GM23338 (cell line): ENCODE measurements around the gene SLC12A3. TPM values are rescaled to one million over a fixed set of nuclear protein-coding genes. Genes with fewer than 3 reads are reported as not detected.

Source experiments
- ATAC-seq: fragments of 200-7000 bp; cut with Tn5 transposase; 3 replicates; pipeline ENCODE4 v1.9.1; 2020
- DNase-seq: peaks from one replicate; pipeline ENCODE4 v3.0.0-alpha.2; 2015; ENCODE audit warnings: low spot score
- H2AFZ ChIP-seq: fragments of 200-600 bp; sonication (generic); 2 replicates; pipeline ENCODE4 v1.8.0; 2016; ENCODE audit warnings: antibody characterized with exemption, mild to moderate bottlenecking, moderate library complexity
- H3F3A ChIP-seq: fragments of 200-600 bp; sonication (generic); replicated peaks from 2 replicates; pipeline ENCODE4 v1.8.0; 2017; ENCODE audit warnings: antibody characterized with exemption, mixed run types, low read depth
- H3K27ac ChIP-seq: fragments of 200-600 bp; sonication (generic); 2 replicates; pipeline ENCODE4 v1.6.1; 2016; ENCODE audit warnings: low read depth
- H3K27me3 ChIP-seq: fragments of 200-600 bp; sonication (generic); 2 replicates; pipeline ENCODE4 v1.8.0; 2016; ENCODE audit warnings: mild to moderate bottlenecking, mixed run types, moderate library complexity; ENCODE audit not compliant: insufficient read depth
- H3K36me3 ChIP-seq: fragments of 200-600 bp; sonication (generic); 2 replicates; pipeline ENCODE4 v1.8.0; 2016; ENCODE audit warnings: mild to moderate bottlenecking; ENCODE audit not compliant: insufficient read depth
- H3K4me1 ChIP-seq: fragments of 200-600 bp; sonication (generic); 2 replicates; pipeline ENCODE4 v1.8.0; 2016; ENCODE audit warnings: mild to moderate bottlenecking, moderate library complexity; ENCODE audit not compliant: insufficient read depth
- H3K4me2 ChIP-seq: fragments of 200-600 bp; sonication (generic); 2 replicates; pipeline ENCODE4 v1.7.1; 2017; ENCODE audit warnings: mixed run types
- H3K4me3 ChIP-seq: fragments of 200-600 bp; sonication (generic); 2 replicates; pipeline ENCODE4 v1.6.1; 2016; ENCODE audit warnings: mixed run types
- H3K79me2 ChIP-seq: fragments of 200-600 bp; sonication (generic); replicated peaks from 2 replicates; pipeline ENCODE4 v1.8.0; 2017; ENCODE audit warnings: mild to moderate bottlenecking; ENCODE audit not compliant: insufficient read depth
- H3K9me2 ChIP-seq: fragments of 200-600 bp; sonication (generic); 2 replicates; pipeline ENCODE4 v1.8.0; 2017; ENCODE audit not compliant: insufficient read depth
- H4K20me1 ChIP-seq: fragments of 200-600 bp; sonication (generic); replicated peaks from 2 replicates; pipeline ENCODE4 v1.8.0; 2017; ENCODE audit warnings: mild to moderate bottlenecking; ENCODE audit not compliant: insufficient read depth
- H3K27ac Mint-ChIP-seq: 2 replicates; pipeline ENCODE4 v1.8.0; 2020; ENCODE audit warnings: inconsistent platforms, mild to moderate bottlenecking, moderate library complexity, mixed read lengths
- H3K27me3 Mint-ChIP-seq: 3 replicates; pipeline ENCODE4 v1.8.0; 2022; ENCODE audit warnings: low read depth, mild to moderate bottlenecking, moderate library complexity, mixed read lengths, inconsistent platforms; ENCODE audit not compliant: insufficient read depth, poor library complexity
- H3K36me3 Mint-ChIP-seq: 3 replicates; pipeline ENCODE4 v1.8.0; 2021; ENCODE audit warnings: low read depth, mild to moderate bottlenecking, inconsistent platforms, moderate library complexity, mixed read lengths
- H3K4me1 Mint-ChIP-seq: 3 replicates; pipeline ENCODE4 v1.8.0; 2020; ENCODE audit warnings: mild to moderate bottlenecking, inconsistent platforms, mixed read lengths
- H3K4me3 Mint-ChIP-seq: 3 replicates; pipeline ENCODE4 v1.8.0; 2021; ENCODE audit warnings: moderate library complexity, mild to moderate bottlenecking, inconsistent platforms, mixed read lengths
- H3K9me3 Mint-ChIP-seq: 3 replicates; pipeline ENCODE4 v1.8.0; 2020; ENCODE audit warnings: moderate library complexity, mild to moderate bottlenecking, inconsistent platforms, mixed read lengths
- CREB1 ChIP-seq: fragments of 250-450 bp; sonication (Bioruptor Pico); IDR thresholded peaks from 2 replicates; pipeline ENCODE4 v1.5.0; 2020; ENCODE audit warnings: low read depth, mild to moderate bottlenecking, moderate library complexity
- EZH2 ChIP-seq: fragments of 200-600 bp; sonication (generic); IDR thresholded peaks from one replicate; pipeline ENCODE4 v1.8.0; 2017; ENCODE audit warnings: antibody characterized with exemption, mild to moderate bottlenecking, low read depth; ENCODE audit not compliant: unreplicated experiment
- EZH2phosphoT487 ChIP-seq: fragments of 200-600 bp; sonication (generic); IDR thresholded peaks from one replicate; pipeline ENCODE4 v1.8.1; 2018; ENCODE audit warnings: antibody characterized with exemption; ENCODE audit not compliant: unreplicated experiment
- JUNB ChIP-seq: IDR thresholded peaks from one replicate; pipeline ENCODE4 v1.6.1; 2016; ENCODE audit warnings: antibody characterized with exemption; ENCODE audit not compliant: unreplicated experiment
- NANOG ChIP-seq: IDR thresholded peaks from 2 replicates; pipeline ENCODE4 v1.6.1; 2016; ENCODE audit warnings: antibody characterized with exemption, borderline replicate concordance
- POLR2AphosphoS5 ChIP-seq: IDR thresholded peaks from 2 replicates; pipeline ENCODE4 v1.6.1; 2016; ENCODE audit warnings: antibody characterized with exemption, low read depth
- STAT1 ChIP-seq: IDR thresholded peaks from one replicate; pipeline ENCODE4 v1.6.1; 2016; ENCODE audit warnings: antibody characterized with exemption; ENCODE audit not compliant: unreplicated experiment
- ZNF114 ChIP-seq: fragments of 250-450 bp; sonication (Bioruptor Pico); IDR thresholded peaks from 2 replicates; pipeline ENCODE4 v1.5.0; 2020; ENCODE audit warnings: mild to moderate bottlenecking, moderate library complexity
- polyA plus RNA-seq: library from polyadenylated mRNA; unstranded; fragments of >200 nt; fragmentation: Nextera tagmentation; extraction: Ambion mirVana; gene quantifications from 2 replicates; pipeline ENCODE4 v1.2.1, GENCODE V29; 2016
- total RNA-seq: library from RNA; depleted of rRNA; stranded (reverse); fragments of >200 nt; shearing (Covaris generic); gene quantifications from 2 replicates; pipeline ENCODE4 v1.2.3, GENCODE V29; 2014
- TF ChIP-seq, protein P1 (sequence below): IDR thresholded peaks from 2 replicates; pipeline ENCODE4 v1.6.1; 2016; ENCODE audit warnings: antibody characterized with exemption
- TF ChIP-seq, protein P2 (sequence below): IDR thresholded peaks from one replicate; pipeline ENCODE4 v1.6.1; 2018; ENCODE audit warnings: antibody characterized with exemption; ENCODE audit not compliant: unreplicated experiment

Gene SLC12A3
- total and polyA plus RNA-seq, 2 experiments from 2014 or later, result not detected

DNA sequence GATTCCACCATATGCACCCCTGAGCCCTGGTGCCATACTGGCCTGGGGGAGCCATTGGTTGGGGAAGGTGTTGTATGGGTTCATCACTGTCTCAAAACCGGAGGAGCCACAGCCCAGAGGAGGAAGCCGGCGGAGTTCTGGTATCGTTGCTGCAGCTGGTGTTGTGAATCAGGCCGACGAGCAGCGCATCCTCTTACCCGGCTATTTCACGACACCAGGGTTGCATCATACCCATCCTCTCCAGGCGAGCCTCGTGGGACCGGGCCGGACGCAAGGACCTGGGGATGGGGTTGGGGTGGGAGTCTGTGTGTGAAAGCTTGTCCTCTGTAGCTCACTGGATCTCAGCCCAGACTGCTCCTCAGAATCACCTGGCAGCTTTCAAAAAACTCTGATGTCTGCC, 6.6 kb upstream of the SLC12A3 start (continued):
- TF ChIP-seq, protein P1, sequence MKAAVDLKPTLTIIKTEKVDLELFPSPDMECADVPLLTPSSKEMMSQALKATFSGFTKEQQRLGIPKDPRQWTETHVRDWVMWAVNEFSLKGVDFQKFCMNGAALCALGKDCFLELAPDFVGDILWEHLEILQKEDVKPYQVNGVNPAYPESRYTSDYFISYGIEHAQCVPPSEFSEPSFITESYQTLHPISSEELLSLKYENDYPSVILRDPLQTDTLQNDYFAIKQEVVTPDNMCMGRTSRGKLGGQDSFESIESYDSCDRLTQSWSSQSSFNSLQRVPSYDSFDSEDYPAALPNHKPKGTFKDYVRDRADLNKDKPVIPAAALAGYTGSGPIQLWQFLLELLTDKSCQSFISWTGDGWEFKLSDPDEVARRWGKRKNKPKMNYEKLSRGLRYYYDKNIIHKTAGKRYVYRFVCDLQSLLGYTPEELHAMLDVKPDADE, result no peak
- TF ChIP-seq STAT1, result no peak
- no peak for TF ChIP-seq EZH2
- no peak for TF ChIP-seq EZH2phosphoT487
- no peak for TF ChIP-seq JUNB
- no peak for TF ChIP-seq POLR2AphosphoS5
- no peak for TF ChIP-seq ZNF114
- TF ChIP-seq NANOG, result no peak
- no peak for TF ChIP-seq CREB1 (CRISPR knock-in tag)
- TF ChIP-seq, protein P2, sequence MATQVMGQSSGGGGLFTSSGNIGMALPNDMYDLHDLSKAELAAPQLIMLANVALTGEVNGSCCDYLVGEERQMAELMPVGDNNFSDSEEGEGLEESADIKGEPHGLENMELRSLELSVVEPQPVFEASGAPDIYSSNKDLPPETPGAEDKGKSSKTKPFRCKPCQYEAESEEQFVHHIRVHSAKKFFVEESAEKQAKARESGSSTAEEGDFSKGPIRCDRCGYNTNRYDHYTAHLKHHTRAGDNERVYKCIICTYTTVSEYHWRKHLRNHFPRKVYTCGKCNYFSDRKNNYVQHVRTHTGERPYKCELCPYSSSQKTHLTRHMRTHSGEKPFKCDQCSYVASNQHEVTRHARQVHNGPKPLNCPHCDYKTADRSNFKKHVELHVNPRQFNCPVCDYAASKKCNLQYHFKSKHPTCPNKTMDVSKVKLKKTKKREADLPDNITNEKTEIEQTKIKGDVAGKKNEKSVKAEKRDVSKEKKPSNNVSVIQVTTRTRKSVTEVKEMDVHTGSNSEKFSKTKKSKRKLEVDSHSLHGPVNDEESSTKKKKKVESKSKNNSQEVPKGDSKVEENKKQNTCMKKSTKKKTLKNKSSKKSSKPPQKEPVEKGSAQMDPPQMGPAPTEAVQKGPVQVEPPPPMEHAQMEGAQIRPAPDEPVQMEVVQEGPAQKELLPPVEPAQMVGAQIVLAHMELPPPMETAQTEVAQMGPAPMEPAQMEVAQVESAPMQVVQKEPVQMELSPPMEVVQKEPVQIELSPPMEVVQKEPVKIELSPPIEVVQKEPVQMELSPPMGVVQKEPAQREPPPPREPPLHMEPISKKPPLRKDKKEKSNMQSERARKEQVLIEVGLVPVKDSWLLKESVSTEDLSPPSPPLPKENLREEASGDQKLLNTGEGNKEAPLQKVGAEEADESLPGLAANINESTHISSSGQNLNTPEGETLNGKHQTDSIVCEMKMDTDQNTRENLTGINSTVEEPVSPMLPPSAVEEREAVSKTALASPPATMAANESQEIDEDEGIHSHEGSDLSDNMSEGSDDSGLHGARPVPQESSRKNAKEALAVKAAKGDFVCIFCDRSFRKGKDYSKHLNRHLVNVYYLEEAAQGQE, result no peak

DNA sequence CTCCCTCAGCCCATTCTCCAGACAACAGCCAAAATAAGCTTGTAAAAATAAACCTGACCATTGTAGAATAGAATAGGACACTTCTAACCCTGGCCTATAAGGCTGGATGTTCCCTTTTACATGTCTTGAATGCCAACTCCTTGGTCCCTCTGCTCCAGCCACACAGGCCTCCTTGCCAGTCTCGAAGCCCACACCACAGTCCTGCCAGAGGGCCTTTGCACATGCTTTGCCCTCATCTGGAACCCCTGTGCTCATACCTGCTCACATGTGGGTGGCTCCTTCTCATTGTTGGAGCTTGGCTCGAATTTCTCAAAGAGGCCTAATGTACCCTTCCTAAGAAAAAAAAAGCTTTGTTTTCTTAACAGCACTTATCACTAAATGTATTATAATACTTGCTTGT, 5.4 kb upstream of the SLC12A3 start:
- ATAC-seq (no peak), DNase-seq (no peak)
- Mint-ChIP-seq H3K27me3 (peaks cover 8% of the 10 kb centered on the region), H3K9me3 (no peaks in the 10 kb centered on the region), H3K4me3 (no peak overlapping the region), H3K36me3 (no peaks in the 10 kb centered on the region), H3K27ac (no peak overlapping the region), H3K4me1 (peaks cover 6% of the 10 kb centered on the region; the same call in 2 of the 3 replicates)
- no peaks in the 10 kb centered on the region for H3K9me2 ChIP-seq
- H4K20me1 ChIP-seq, result no peaks in the 10 kb centered on the region
- H3K27me3 ChIP-seq, result no peaks in the 10 kb centered on the region
- no peak overlapping the region for H3K27ac ChIP-seq
- H3K4me1 ChIP-seq, result no peaks in the 10 kb centered on the region
- no peaks in the 10 kb centered on the region for H3K36me3 ChIP-seq
- H3K4me2 ChIP-seq, result no peak overlapping the region
- H2AFZ ChIP-seq, result no peak overlapping the region
- no peak for TF ChIP-seq JUNB
- H3F3A ChIP-seq, result no peaks in the 10 kb centered on the region
- H3K4me3 ChIP-seq, result no peak overlapping the region
- no peaks in the 10 kb centered on the region for H3K79me2 ChIP-seq
